ENCODE data around the gene MON1B. TPM values are rescaled to one million over a fixed set of nuclear protein-coding genes. Genes with fewer than 3 reads are reported as not detected.

MON1B gene
- total and polyA plus RNA-seq, 9 of the 15 experiments (the other 6 are each of a cell fraction or from before 2014, with no cell fraction given): 5.0 to 66.0 (median 12.6) TPM

DNA sequence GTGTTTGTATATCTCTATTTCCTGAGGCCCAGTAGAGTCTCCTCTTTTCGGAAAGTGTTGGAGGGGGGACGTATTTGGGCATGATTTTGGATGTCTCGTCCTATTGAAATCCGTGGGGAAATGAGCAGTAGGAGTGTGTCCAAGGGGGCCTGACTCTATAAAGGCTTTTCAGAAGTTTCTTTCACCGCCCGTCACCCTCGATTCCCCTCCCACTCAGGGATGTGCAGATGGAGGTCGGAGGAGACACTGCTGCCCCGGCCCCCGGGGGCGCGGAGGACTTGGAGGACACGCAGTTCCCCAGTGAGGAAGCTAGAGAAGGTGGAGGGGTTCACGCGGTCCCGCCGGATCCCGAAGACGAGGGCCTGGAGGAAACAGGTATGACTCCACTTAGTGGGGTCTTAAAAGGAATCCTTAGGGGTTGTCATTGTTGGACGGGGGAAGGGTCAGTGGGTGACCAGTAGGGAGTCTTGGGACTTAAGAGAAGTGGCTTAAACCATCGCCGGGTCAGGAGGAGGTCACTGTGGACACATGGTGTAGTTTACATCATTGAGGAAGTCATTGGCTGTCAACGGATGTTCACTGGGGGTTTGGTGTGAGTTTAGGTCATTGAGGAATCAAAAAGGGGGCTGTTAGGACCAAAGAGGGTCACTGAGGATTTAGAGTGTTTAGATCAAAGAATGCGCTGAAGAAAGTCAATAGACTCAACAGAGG is 424 bp downstream of the MON1B start (continued):
- TF ChIP-seq ZFP1 (CRISPR knock-in tag; IDR thresholded peaks at IDR 0.05) (no peak), ZNF354B (CRISPR knock-in tag; IDR thresholded peaks at IDR 0.05) (no peak), PHF8 (IDR thresholded peaks at IDR 0.05; ENCODE audit: borderline replicate concordance, low read length) (no peak; the same call in none of the 2 replicates), NCOA2 (IDR thresholded peaks at IDR 0.05; ENCODE audit: partially characterized antibody in 2 of 2) (no peak), ZNF644 (tag; IDR thresholded peaks at IDR 0.05; ENCODE audit: low read depth) (no peak), SRSF9 (IDR thresholded peaks at IDR 0.05; ENCODE audit: borderline replicate concordance, low read depth, low read length) (no peak), BRD9 (IDR thresholded peaks at IDR 0.05; ENCODE audit: low read depth, partially characterized antibody) (no peak), BHLHE40 (IDR thresholded peaks at IDR 0.05; ENCODE audit: low read length) (no peak), MAFG (tag; conservative IDR thresholded peaks at IDR 0.05) (no peak), RNF2 (IDR thresholded peaks at IDR 0.05) (0 out of 2 replicates have a peak, but pooled peaks have one; percentile 5), ARNT (IDR thresholded peaks at IDR 0.05) (no peak), KDM5B (IDR thresholded peaks at IDR 0.05; ENCODE audit: insufficient replicate concordance, low read depth, low read length) (no peak), EP400 (IDR thresholded peaks at IDR 0.05) (peak; percentile 61; the same call in 1 of the 2 replicates), TSC22D4 (tag; IDR thresholded peaks at IDR 0.05) (no peak), MYC (IDR thresholded peaks at IDR 0.05; ENCODE audit: low read depth, low read length) (peak; percentile 90), MYC (CRISPR knock-in tag; IDR thresholded peaks at IDR 0.05; ENCODE audit: borderline replicate concordance, low read depth) (no peak), CCAR2 (IDR thresholded peaks at IDR 0.05; ENCODE audit: low read depth, low read length) (no peak), ZNF584 (CRISPR knock-in tag; IDR thresholded peaks at IDR 0.05; ENCODE audit: low read depth) (no peak), POLR2B (IDR thresholded peaks at IDR 0.05; ENCODE audit: low read depth, partially characterized antibody) (no peak), ZEB2 (IDR thresholded peaks at IDR 0.05) (no peak), HMG20A (CRISPR knock-in tag; conservative IDR thresholded peaks at IDR 0.05) (no peak), TCF3 (CRISPR knock-in tag; IDR thresholded peaks at IDR 0.05) (no peak)
- TF ChIP-seq, protein P1, sequence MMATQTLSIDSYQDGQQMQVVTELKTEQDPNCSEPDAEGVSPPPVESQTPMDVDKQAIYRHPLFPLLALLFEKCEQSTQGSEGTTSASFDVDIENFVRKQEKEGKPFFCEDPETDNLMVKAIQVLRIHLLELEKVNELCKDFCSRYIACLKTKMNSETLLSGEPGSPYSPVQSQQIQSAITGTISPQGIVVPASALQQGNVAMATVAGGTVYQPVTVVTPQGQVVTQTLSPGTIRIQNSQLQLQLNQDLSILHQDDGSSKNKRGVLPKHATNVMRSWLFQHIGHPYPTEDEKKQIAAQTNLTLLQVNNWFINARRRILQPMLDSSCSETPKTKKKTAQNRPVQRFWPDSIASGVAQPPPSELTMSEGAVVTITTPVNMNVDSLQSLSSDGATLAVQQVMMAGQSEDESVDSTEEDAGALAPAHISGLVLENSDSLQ (IDR thresholded peaks at IDR 0.05): 0 out of 2 replicates have a peak, but pooled peaks have one; percentile 8
- TF ChIP-seq, protein P2, sequence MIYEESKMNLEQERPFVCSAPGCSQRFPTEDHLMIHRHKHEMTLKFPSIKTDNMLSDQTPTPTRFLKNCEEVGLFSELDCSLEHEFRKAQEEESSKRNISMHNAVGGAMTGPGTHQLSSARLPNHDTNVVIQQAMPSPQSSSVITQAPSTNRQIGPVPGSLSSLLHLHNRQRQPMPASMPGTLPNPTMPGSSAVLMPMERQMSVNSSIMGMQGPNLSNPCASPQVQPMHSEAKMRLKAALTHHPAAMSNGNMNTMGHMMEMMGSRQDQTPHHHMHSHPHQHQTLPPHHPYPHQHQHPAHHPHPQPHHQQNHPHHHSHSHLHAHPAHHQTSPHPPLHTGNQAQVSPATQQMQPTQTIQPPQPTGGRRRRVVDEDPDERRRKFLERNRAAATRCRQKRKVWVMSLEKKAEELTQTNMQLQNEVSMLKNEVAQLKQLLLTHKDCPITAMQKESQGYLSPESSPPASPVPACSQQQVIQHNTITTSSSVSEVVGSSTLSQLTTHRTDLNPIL (CRISPR knock-in tag; IDR thresholded peaks at IDR 0.05): no peak
- TF ChIP-seq, protein P3, sequence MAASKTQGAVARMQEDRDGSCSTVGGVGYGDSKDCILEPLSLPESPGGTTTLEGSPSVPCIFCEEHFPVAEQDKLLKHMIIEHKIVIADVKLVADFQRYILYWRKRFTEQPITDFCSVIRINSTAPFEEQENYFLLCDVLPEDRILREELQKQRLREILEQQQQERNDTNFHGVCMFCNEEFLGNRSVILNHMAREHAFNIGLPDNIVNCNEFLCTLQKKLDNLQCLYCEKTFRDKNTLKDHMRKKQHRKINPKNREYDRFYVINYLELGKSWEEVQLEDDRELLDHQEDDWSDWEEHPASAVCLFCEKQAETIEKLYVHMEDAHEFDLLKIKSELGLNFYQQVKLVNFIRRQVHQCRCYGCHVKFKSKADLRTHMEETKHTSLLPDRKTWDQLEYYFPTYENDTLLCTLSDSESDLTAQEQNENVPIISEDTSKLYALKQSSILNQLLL (CRISPR knock-in tag; IDR thresholded peaks at IDR 0.05; ENCODE audit: borderline replicate concordance): no peak

All from K562 (cell line).